H1 (cell line): ENCODE results near the gene TBC1D22B.

ENCODE experiments used
- ASH2L ChIP-seq: fragments of 200-600, 300-600 bp; sonication (generic); IDR thresholded peaks from one replicate; pipeline ENCODE4 v1.7.1; 2017; ENCODE audit warnings: low read length
- ATF3 ChIP-seq: IDR thresholded peaks from 2 replicates; pipeline ENCODE4 v1.6.1; 2011; ENCODE audit warnings: low read depth, mild to moderate bottlenecking, low read length; ENCODE audit not compliant: insufficient read depth
- CEBPB ChIP-seq: IDR thresholded peaks from 2 replicates; pipeline ENCODE4 v1.6.1; 2012; ENCODE audit warnings: low read depth, low read length
- CREB1 ChIP-seq: IDR thresholded peaks from 2 replicates; pipeline ENCODE4 v1.6.1; 2012; ENCODE audit warnings: inconsistent platforms
- CTCF ChIP-seq, 3 experiments: IDR thresholded peaks; 1 replicate in 2 of 3; 2 replicates in 1 of 3; pipeline versions ENCODE4 v1.5.1 to v1.6.1; 2011; ENCODE audit warnings: low read length in 3 of 3, mild to moderate bottlenecking in 3 of 3, inconsistent platforms in 2 of 3, low read depth in 1 of 3, moderate library complexity in 1 of 3; ENCODE audit not compliant: insufficient read depth in 1 of 3; ENCODE audit errors: control extremely low read depth in 1 of 3
- EGR1 ChIP-seq: IDR thresholded peaks from 2 replicates; pipeline ENCODE4 v1.6.1; 2011; ENCODE audit warnings: low read depth, low read length, borderline replicate concordance
- HDAC2 ChIP-seq, 2 experiments: fragments of 300-600 bp in 1 of 2; sonication (generic) in 1 of 2; IDR thresholded peaks; 2 replicates each; pipeline ENCODE4 v1.6.1; 2011 to 2012; ENCODE audit warnings: low read depth in 2 of 2, low read length in 2 of 2, mild to moderate bottlenecking in 2 of 2, moderate library complexity in 2 of 2, borderline replicate concordance in 1 of 2, inconsistent platforms in 1 of 2
- POLR2A ChIP-seq, 2 experiments: IDR thresholded peaks; 1 replicate in 1 of 2; 2 replicates in 1 of 2; pipeline ENCODE4 v1.6.1; 2011; ENCODE audit warnings: low read depth in 2 of 2, low read length in 2 of 2, mild to moderate bottlenecking in 2 of 2; ENCODE audit errors: control extremely low read depth in 1 of 2
- POLR2AphosphoS5 ChIP-seq: IDR thresholded peaks from 2 replicates; pipeline ENCODE4 v1.6.1; 2011; ENCODE audit warnings: low read depth, low read length
- SIN3A ChIP-seq, 2 experiments: IDR thresholded peaks in 1 of 2; conservative IDR thresholded peaks in 1 of 2; 2 replicates each; pipeline ENCODE4 v1.6.1; 2011 to 2012; ENCODE audit warnings: low read length in 2 of 2, improper control_type of control experiment in 1 of 2, low read depth in 1 of 2, mild to moderate bottlenecking in 1 of 2
- SIRT6 ChIP-seq: IDR thresholded peaks from one replicate; pipeline ENCODE4 v1.7.1; 2012; ENCODE audit warnings: low read length, inconsistent platforms
- TBP ChIP-seq: IDR thresholded peaks from 2 replicates; pipeline ENCODE4 v1.6.1; 2011; ENCODE audit warnings: low read depth, low read length, improper control_type of control experiment

GRCh38 chr6:37243131-37243815 lies 14.3 kb upstream of the TBC1D22B start:
- no peak for TF ChIP-seq POLR2A (IDR thresholded peaks at IDR 0.05; ENCODE audit: control extremely low read depth in 1 of 2, low read depth in 2 of 2, low read length in 2 of 2)
- no peak for TF ChIP-seq CREB1
- no peak for TF ChIP-seq TBP
- TF ChIP-seq HDAC2 (IDR thresholded peaks at IDR 0.05; ENCODE audit: borderline replicate concordance in 1 of 2, low read depth in 2 of 2, low read length in 2 of 2) = no peak
- TF ChIP-seq SIRT6 = no peak
- TF ChIP-seq ATF3 = no peak
- TF ChIP-seq SIN3A (conservative IDR thresholded peaks at IDR 0.05 in 1 of 2, IDR thresholded peaks at IDR 0.05 in 1 of 2; ENCODE audit: low read depth in 1 of 2, low read length in 2 of 2) = no peak
- no peak for TF ChIP-seq EGR1
- no peak for TF ChIP-seq ASH2L
- no peak for TF ChIP-seq CTCF (IDR thresholded peaks at IDR 0.05; ENCODE audit: control extremely low read depth in 1 of 3, insufficient read depth in 1 of 3, low read depth in 1 of 3, low read length in 3 of 3)
- TF ChIP-seq POLR2AphosphoS5 = no peak
- TF ChIP-seq CEBPB = no peak
